GM12875 (cell line): ENCODE measurements around the gene PGGHG.
"Not testable (repeated sequence)": the region's sequence is repeated elsewhere in the genome, so short reads cannot be mapped to it uniquely, and the experiment has no call there.

ENCODE experiments used
- H3K4me3 ChIP-seq: one replicate; pipeline ENCODE4 v1.5.1; 2011; ENCODE audit warnings: low read depth, low read length, control low read depth
- CTCF ChIP-seq: IDR thresholded peaks from 2 replicates; pipeline ENCODE4 v1.5.1; 2011; ENCODE audit warnings: low read depth, mild to moderate bottlenecking, control low read depth, inconsistent platforms, low read length, moderate library complexity, borderline replicate concordance; ENCODE audit not compliant: insufficient read depth

Gene PGGHG

GRCh38 chr11:328012-328411 is 39.1 kb downstream of the PGGHG start:
- TF ChIP-seq CTCF: no peak
- no peak overlapping the region for H3K4me3 ChIP-seq

GRCh38 chr11:328516-329100 is 39.7 kb downstream of the PGGHG start:
- not testable (repeated sequence) for H3K4me3 ChIP-seq

- no peak for TF ChIP-seq CTCF
- no peak overlapping the region for H3K4me3 ChIP-seq
These were observed 40.9 kb downstream of the PGGHG start for GRCh38 chr11:329886-330253.

- TF ChIP-seq CTCF: no peak
- no peak overlapping the region for H3K4me3 ChIP-seq
These were observed 41.4 kb downstream of the PGGHG start for GRCh38 chr11:330307-330693.

GRCh38 chr11:330694-331357 is 41.9 kb downstream of the PGGHG start:
- no peak overlapping the region for H3K4me3 ChIP-seq
- no peak for TF ChIP-seq CTCF

- TF ChIP-seq CTCF: no peak
- H3K4me3 ChIP-seq: no peak overlapping the region
These were observed 42.6 kb downstream of the PGGHG start for GRCh38 chr11:331358-332060.

GRCh38 chr11:332651-333480 is 43.9 kb downstream of the PGGHG start:
- no peak overlapping the region for H3K4me3 ChIP-seq
- no peak for TF ChIP-seq CTCF

- H3K4me3 ChIP-seq: not testable (repeated sequence)
These were observed 44.8 kb downstream of the PGGHG start for GRCh38 chr11:333616-334263.
